SH-SY5Y (cell line): Measurements from ENCODE around the gene METRNL.

ENCODE experiments used
- GATA2 ChIP-seq: IDR thresholded peaks from 2 replicates; pipeline ENCODE4 v1.6.1; 2011; ENCODE audit warnings: mild to moderate bottlenecking, low read depth, low read length
- GATA3 ChIP-seq: IDR thresholded peaks from 2 replicates; pipeline ENCODE4 v1.6.1; 2011; ENCODE audit warnings: low read depth, mild to moderate bottlenecking, low read length, moderate library complexity

Gene METRNL

GRCh38 chr17:83070800-83071341, 8.5 kb upstream of the METRNL start:
- TF ChIP-seq GATA3 (no peak), GATA2 (no peak)

DNA sequence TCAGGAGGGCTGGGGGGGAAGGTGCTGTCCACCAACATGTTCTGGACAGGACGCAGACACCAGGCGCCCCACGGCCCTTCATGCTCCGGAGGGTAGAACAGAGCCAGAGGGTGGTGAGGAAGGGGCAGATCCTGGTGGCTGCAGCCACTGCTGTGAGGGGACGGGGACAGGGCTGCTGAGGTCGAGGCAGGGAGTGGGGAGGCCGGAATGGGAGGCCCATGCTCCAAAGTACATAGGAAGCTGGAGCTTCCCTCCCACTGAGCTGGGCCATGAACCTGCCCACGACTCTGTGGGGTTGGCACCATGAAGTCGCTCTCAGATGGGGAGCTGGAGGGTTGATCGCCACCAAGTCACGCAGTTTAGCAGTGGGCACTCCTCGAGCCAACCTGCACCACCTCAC, 8.0 kb upstream of the METRNL start:
- TF ChIP-seq GATA2 (no peak), GATA3 (no peak)

DNA sequence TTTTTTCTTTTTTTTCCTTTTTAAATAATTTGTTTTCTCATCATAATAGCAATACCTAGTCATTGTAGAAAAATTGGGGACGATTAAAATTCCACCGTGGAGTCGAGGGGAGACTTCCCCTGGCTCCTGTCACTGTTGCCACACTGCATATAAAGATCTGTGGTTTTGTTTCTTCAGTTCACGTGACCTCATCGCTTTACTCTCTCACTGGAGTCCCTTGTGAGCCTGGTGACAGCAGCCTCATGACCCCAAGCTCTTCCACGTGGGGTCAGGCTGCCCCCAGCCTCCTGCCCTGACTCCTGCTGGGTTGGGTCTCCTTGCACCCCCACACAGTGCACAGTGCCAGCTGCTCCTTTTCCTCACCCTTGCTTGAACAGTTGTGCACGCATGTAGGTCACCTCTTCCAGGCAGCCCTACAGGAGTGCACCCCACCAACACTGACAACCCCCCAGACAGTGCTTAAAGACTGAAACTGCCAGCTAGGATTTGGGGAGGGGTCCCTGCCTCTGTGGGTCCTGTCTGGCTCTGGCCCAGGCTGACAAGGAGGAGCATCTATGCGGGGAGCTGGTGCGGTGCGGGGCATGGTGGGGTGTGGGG, 7.3 kb upstream of the METRNL start:
- no peak for TF ChIP-seq GATA3
- TF ChIP-seq GATA2: no peak

DNA sequence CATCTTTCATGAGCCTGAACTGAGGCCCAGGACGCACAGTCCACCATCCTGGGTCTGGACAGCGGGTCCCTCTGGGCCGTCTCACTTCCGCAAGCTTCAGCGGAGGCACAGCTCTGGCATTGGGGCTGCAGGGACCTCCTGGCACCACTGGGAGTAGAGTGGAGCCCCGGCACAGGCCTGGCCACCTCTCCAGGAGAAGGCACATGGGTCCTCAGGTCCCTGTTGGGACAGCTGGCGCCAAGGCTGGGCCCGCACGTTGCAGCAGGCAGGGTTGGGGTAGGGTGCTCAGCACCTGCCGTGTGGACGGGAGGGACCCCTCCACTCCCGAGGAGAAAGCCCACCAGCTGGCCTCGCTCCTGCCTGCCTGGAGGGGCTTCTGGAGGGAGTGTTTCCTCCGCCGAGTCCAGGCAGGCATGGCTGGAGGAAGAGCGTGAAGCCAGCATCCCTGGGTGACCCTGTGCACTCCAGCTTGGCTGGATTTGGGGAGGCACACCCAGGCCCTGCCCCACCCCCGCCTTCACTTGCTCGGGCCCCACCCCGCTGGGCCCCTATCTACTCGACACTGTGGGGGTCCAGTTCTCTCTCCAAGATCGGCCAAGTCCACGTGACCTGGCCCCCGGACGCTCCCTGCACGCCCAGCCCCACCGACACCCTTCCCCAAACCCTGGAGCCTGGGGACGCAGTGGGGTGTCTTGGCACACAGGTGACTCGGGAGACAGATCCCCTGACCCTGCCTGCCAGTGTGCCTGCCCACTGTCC, 6.6 kb upstream of the METRNL start:
- no peak for TF ChIP-seq GATA2
- no peak for TF ChIP-seq GATA3

DNA sequence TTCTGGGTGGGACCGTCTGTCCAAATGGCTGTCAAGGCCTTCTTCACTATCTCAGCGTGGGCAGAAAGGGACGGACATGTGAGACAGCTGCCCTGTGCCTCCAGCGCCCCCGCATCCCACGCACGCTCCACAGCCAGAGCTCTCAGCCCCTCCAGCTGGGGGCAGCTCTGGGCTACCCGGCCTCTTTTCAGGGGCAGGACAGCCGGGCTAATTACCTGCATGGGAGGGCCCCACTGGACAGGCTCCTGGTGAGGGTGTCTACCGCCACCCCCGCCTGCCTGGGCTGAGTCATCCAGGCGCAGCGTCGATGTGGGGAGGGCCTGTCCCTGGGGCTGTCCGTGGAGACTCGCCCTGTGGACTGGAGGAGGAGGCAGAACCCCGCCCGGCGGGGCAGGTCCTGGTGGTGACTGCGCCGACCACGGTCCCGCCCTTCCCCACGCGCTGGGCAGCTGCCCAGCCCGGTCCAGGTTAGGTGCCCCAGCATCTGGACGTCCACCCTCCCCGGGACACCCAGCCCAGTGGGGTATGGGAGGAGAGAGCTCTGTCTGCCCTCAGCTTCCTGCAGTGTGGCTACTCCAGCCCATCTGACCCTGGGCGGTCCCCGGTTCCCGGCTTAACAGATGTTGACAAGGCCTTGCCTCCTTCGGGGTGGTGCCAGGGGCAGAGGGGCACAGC, 5.9 kb upstream of the METRNL start:
- TF ChIP-seq GATA2 (no peak), GATA3 (no peak)

GRCh38 chr17:83074486-83075223, 4.8 kb upstream of the METRNL start:
- TF ChIP-seq GATA3 (no peak), GATA2 (no peak)

- TF ChIP-seq GATA2 (no peak), GATA3 (no peak)
Observed at GRCh38 chr17:83075270-83075880, 4.0 kb upstream of the METRNL start.

DNA sequence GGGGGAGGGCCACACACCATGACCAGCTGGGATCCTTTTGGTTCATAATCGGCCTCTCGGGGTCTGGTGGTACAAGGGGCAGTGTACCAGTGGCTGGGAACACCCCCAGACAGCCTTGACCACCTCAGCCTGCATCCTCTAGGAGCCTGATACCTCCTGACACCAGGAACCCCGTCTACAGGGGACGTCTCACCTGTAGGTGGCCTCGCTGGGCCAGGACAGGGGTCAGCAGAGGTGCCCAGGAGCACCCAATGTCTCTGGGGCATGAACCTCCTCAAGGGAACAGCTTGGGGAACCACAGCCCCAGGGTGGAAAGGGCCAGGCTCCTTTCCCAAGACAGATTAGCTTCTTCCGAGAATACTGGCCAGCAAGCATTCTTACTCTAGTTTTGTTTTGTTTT, 2.5 kb upstream of the METRNL start:
- TF ChIP-seq GATA3: no peak
- no peak for TF ChIP-seq GATA2

GRCh38 chr17:83077411-83077810, 2.0 kb upstream of the METRNL start:
- TF ChIP-seq GATA3 (no peak), GATA2 (no peak)

GRCh38 chr17:83077939-83078338, 1.5 kb upstream of the METRNL start:
- no peak for TF ChIP-seq GATA2
- no peak for TF ChIP-seq GATA3

GRCh38 chr17:83078378-83079351, 744 bp upstream of the METRNL start:
- TF ChIP-seq GATA3 (no peak), GATA2 (no peak)

DNA sequence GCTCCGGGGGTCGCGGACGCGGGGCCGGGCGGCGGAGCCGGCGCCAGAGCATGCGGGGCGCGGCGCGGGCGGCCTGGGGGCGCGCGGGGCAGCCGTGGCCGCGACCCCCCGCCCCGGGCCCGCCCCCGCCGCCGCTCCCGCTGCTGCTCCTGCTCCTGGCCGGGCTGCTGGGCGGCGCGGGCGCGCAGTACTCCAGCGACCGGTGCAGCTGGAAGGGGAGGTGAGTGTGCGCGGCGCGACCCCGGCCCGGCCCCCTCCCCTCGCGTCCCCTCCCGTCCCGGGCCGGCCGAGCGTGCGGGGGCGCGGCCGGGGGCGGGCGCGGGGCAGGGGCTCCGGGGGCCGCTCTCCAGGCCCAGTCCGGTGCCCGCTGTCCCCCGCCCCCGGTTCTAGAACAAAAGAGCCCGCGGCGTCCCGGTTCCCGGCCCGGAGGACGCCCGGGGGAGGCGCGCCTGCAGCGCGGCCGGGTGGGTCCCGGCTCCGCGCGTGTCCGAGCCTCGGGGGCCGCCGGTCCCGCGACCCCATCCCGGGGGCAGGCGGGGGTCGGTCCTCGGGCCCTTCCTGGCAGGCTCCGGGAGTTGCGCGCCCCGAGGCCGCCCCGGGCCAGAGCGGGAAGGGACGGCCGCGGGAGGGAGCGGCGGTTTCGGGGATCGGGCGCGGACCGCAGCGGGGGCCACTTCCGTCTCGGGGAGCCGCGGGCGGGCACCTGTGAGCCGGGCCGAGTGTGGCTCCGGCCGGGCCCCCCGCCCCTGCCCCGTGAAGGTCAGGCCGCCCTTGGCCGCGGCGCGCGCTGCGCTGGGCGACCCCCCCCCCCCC, 563 bp downstream of the METRNL start:
- no peak for TF ChIP-seq GATA3

DNA sequence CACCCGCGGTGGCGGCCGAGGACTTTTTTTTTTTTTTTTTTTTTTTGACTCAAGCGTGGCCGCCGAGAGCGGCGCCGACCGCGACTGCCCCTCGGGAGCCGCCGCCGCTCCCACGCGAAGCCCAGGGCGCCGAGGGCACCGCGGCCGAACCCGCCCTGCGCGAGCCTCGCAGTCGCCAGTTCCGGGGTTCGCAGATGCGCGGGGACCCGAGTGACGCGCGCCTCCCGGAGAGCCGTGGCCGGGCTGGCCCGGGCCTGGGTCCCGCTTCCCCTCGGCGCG, 1.1 kb downstream of the METRNL start:
- TF ChIP-seq GATA3 (no peak), GATA2 (no peak)
